Measurements from ENCODE around the gene ABCC1.

ABCC1 gene

GRCh38 chr16:16021646-16021987 lies 72.2 kb downstream of the ABCC1 start:
- DNase-seq (ENCODE audit: low read depth): no peak

GRCh38 chr16:16021988-16022682 lies 72.7 kb downstream of the ABCC1 start:
- no peak for DNase-seq (ENCODE audit: low read depth)

- DNase-seq (ENCODE audit: low read depth): no peak
Measured at GRCh38 chr16:16022683-16023064, 73.3 kb downstream of the ABCC1 start.

- peak; percentile 9 for DNase-seq (ENCODE audit: low read depth)
Measured at GRCh38 chr16:16025214-16025968, 76.0 kb downstream of the ABCC1 start.

GRCh38 chr16:16027728-16028310 lies 78.4 kb downstream of the ABCC1 start:
- no peak for DNase-seq (ENCODE audit: low read depth)

DNA sequence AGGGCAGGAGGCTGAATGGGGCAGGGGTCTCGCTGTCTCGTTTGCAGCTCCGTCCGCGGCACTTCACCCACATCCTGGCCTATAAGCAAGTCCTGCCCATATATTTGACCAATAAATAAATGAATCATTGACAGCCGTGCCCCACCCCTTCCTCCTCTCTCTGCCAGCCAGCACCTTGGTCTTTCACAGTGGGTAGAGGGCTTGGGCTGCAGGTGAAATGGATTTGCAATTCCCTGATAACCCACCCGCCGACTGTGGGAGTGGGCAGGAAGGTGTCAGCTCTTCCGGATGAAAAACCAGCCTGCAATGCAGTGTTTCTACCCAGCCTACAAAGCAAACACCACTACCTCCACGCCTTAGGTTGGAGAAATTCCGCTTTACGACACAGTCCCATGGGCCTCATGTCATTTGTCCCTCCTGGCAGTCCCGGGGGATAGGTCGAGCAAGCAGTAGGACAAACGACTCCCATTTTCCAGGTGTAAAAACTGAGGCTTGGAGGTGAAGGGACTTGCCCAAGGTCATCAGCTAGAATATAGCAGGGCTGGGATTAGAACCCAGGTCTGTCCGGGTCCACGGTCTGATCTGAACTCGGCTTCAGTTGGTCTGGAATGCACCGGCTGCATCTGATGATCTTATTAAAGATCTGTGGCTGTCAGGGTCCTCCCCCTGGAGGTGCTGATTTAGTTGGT lies 79.0 kb downstream of the ABCC1 start:
- DNase-seq (ENCODE audit: low read depth): no peak

DNA sequence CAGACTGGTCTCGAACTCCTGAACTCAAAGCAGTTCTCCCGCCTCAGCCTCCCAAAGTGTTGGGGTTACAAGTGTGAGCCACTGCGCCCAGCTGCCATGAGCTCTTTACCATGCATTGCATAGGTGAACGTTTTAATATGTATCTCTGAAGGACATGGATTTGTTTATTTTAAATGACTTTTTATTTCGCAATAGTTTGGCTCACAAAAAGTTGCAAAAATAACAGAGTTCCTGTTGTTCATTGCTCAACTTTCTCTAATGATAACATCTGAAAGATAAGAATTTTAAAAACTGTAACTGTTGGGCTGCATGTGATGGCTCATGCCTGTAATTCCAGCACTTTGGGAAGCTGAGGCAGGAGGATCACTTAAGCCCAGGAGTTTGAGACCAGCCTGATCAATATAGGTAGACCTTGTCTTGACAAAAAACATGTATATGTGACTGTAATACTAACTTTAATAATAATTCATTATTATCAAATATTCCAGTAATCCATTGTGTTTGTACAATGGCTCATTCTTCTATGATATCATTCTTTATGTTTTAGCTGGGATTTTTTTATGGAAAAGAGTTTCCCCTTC lies 80.1 kb downstream of the ABCC1 start:
- no peak for DNase-seq (ENCODE audit: low read depth)

DNA sequence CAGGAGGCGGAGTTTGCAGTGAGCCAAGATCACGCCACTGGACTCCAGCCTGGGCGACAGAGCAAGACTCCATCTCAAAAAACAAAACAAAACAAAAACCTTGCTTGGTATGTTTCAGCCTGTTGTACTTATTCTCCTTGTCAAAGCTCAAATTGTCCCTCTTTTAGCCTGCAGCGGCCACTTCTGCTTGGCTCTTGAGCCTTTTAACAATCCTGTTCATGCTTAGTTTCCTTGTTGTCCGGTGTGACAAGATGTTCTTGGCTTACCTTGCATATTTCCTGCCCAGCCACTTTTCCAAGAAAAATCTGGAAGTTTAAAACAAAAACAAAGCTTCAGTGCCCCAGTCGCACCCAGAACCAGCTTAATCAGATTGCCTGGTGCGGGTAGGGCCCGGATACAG lies 81.0 kb downstream of the ABCC1 start:
- no peak for DNase-seq (ENCODE audit: low read depth)

GRCh38 chr16:16031401-16031800 lies 82.0 kb downstream of the ABCC1 start:
- no peak for DNase-seq (ENCODE audit: low read depth)

GRCh38 chr16:16032271-16032979 lies 83.0 kb downstream of the ABCC1 start:
- no peak for DNase-seq (ENCODE audit: low read depth)

DNA sequence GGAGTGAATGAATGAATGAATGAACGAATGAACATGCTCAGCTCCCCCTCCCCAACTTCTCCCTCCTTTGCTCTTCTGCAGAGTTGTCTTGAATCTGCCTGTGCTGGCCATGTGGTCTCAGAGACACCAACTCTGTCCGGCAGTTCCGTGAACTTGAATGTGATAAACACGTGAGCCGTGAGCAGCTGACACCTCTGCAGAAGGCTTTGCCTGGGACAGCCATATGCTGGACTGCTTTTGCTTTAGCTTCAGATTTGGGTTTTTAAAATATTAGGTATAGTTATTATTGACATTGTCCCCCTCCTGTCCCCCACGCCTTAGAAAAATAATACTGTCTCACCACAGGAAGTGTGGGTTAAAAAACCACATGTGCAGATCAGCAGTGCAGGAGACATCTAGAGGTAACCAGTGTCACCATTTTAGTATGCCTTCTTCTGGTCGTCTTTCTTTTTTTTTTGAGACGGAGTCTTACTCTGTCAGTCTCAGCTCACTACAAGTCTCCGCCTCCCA lies 83.8 kb downstream of the ABCC1 start:
- no peak for DNase-seq (ENCODE audit: low read depth)

DNA sequence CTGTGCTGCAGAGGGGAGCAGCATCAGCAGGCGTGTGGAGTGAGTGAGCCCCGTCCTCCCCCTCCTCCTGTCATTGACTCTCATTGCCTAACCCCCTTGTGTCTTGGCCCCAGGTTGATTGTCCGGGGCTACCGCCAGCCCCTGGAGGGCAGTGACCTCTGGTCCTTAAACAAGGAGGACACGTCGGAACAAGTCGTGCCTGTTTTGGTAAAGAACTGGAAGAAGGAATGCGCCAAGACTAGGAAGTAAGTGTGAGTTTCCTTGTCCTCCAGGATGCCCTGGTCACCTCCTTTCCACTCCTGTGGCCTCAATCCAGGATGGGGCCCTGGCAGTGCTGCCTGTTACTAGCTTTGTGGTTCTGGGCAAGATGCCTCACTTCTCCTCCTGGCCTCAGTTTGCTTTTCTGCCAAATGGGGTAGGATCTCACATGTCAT lies 87.0 kb downstream of the ABCC1 start:
- no peak for DNase-seq (ENCODE audit: low read depth)

DNA sequence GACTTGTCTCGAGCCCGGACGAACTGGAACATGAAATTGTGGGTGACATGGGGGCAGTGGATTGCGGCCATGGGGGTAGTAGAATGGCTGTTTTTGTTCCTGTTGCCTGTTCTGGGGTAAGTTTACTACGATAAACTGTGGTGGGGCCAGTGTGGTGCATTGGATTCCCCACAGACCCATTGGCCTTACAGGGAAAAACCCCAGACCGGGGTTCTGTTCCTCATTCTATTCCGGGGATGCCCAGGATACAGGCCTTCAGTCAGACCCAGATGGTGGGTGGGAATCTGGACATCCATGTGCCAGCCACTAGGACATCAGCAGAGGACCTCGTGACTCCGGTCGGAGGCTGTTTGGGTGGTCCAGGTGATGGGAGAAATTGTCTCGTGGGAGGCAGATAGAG lies 88.1 kb downstream of the ABCC1 start:
- DNase-seq (ENCODE audit: low read depth): no peak

DNA sequence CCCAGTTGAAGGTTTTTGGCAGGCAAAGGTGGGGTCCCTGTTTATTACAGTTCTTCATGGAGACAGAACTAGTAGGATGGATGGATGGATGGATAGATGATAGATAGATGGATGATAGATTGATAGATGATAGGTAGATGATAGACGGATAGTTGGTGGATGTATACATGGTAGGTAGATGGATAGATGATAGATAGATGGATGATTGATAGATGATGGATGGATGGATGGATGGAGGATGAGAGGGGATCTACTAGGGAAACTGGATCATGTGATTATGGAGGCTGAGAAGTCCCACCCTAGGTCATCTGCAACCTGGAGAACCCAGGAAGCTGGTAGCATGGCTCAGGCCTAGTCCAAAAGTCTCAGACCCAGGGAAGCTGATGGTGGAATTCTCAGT lies 88.6 kb downstream of the ABCC1 start:
- DNase-seq (ENCODE audit: low read depth): no peak

GRCh38 chr16:16038950-16039349 lies 89.5 kb downstream of the ABCC1 start:
- no peak for DNase-seq (ENCODE audit: low read depth)

- no peak for DNase-seq (ENCODE audit: low read depth)
Measured at GRCh38 chr16:16041196-16041892, 91.9 kb downstream of the ABCC1 start.

- no peak for DNase-seq (ENCODE audit: low read depth)
Measured at GRCh38 chr16:16042076-16042475, 92.7 kb downstream of the ABCC1 start.

GRCh38 chr16:16045296-16045695 lies 95.9 kb downstream of the ABCC1 start:
- DNase-seq (ENCODE audit: low read depth): no peak

- DNase-seq (ENCODE audit: low read depth): no peak
Measured at GRCh38 chr16:16045879-16046278, 96.5 kb downstream of the ABCC1 start.

GRCh38 chr16:16047761-16048160 lies 98.3 kb downstream of the ABCC1 start:
- DNase-seq (ENCODE audit: low read depth): no peak

Data from stimulated activated CD8-positive, alpha-beta memory T cell treated with anti-CD3 and anti-CD28 coated beads, Interleukin-15, amount 100 ng/mL, for 24 hours (primary cell).